Neural cell (in vitro differentiated cells): ENCODE results near the gene FNBP1.

Experiments used
- EP300 ChIP-seq: fragments of 450-650 bp; conservative IDR thresholded peaks from 2 replicates; pipeline ENCODE4 v1.6.1; 2014; ENCODE audit warnings: antibody characterized with exemption, mild to moderate bottlenecking, moderate library complexity; ENCODE audit not compliant: poor library complexity, severe bottlenecking
- EZH2 ChIP-seq: fragments of 200-600, 300-800 bp; shearing (Covaris generic), sonication (generic); IDR thresholded peaks from 2 replicates; pipeline ENCODE4 v1.6.1; 2014; ENCODE audit warnings: antibody characterized with exemption, low read length, borderline replicate concordance, mild to moderate bottlenecking; ENCODE audit not compliant: insufficient read depth, poor library complexity, severe bottlenecking
- MXI1 ChIP-seq: fragments of 450-650 bp; conservative IDR thresholded peaks from 2 replicates; pipeline ENCODE4 v1.6.1; 2014; ENCODE audit warnings: antibody characterized with exemption, mild to moderate bottlenecking; ENCODE audit not compliant: poor library complexity, severe bottlenecking
- POLR2AphosphoS5 ChIP-seq: IDR thresholded peaks from 2 replicates; pipeline ENCODE4 v1.6.1; 2012
- RAD21 ChIP-seq: fragments of 450-650 bp; conservative IDR thresholded peaks from 2 replicates; pipeline ENCODE4 v1.6.1; 2014; ENCODE audit warnings: antibody characterized with exemption, mild to moderate bottlenecking, moderate library complexity
- SMC3 ChIP-seq: fragments of 450-650 bp; conservative IDR thresholded peaks from 2 replicates; pipeline ENCODE4 v1.6.1; 2014; ENCODE audit warnings: antibody characterized with exemption, mild to moderate bottlenecking, moderate library complexity; ENCODE audit not compliant: poor library complexity
- TAF1 ChIP-seq: IDR thresholded peaks from 2 replicates; pipeline ENCODE4 v1.6.1; 2012; ENCODE audit warnings: low read depth
- TF ChIP-seq, protein P1 (sequence below): fragments of 450-650 bp; IDR thresholded peaks from 2 replicates; pipeline ENCODE4 v1.5.1; 2014; ENCODE audit warnings: antibody characterized with exemption, mild to moderate bottlenecking, moderate library complexity; ENCODE audit not compliant: poor library complexity, severe bottlenecking
- TF ChIP-seq, protein P2 (sequence below): IDR thresholded peaks from 2 replicates; pipeline ENCODE4 v1.6.1; 2012; ENCODE audit warnings: borderline replicate concordance

GRCh38 chr9:130034570-130034969 lies 8.4 kb downstream of the FNBP1 start:
- TF ChIP-seq, protein P1, sequence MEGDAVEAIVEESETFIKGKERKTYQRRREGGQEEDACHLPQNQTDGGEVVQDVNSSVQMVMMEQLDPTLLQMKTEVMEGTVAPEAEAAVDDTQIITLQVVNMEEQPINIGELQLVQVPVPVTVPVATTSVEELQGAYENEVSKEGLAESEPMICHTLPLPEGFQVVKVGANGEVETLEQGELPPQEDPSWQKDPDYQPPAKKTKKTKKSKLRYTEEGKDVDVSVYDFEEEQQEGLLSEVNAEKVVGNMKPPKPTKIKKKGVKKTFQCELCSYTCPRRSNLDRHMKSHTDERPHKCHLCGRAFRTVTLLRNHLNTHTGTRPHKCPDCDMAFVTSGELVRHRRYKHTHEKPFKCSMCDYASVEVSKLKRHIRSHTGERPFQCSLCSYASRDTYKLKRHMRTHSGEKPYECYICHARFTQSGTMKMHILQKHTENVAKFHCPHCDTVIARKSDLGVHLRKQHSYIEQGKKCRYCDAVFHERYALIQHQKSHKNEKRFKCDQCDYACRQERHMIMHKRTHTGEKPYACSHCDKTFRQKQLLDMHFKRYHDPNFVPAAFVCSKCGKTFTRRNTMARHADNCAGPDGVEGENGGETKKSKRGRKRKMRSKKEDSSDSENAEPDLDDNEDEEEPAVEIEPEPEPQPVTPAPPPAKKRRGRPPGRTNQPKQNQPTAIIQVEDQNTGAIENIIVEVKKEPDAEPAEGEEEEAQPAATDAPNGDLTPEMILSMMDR, result no peak
- TF ChIP-seq RAD21 (no peak), POLR2AphosphoS5 (no peak), SMC3 (no peak), EZH2 (no peak), EP300 (no peak), MXI1 (no peak), TAF1 (no peak)
- TF ChIP-seq, protein P2, sequence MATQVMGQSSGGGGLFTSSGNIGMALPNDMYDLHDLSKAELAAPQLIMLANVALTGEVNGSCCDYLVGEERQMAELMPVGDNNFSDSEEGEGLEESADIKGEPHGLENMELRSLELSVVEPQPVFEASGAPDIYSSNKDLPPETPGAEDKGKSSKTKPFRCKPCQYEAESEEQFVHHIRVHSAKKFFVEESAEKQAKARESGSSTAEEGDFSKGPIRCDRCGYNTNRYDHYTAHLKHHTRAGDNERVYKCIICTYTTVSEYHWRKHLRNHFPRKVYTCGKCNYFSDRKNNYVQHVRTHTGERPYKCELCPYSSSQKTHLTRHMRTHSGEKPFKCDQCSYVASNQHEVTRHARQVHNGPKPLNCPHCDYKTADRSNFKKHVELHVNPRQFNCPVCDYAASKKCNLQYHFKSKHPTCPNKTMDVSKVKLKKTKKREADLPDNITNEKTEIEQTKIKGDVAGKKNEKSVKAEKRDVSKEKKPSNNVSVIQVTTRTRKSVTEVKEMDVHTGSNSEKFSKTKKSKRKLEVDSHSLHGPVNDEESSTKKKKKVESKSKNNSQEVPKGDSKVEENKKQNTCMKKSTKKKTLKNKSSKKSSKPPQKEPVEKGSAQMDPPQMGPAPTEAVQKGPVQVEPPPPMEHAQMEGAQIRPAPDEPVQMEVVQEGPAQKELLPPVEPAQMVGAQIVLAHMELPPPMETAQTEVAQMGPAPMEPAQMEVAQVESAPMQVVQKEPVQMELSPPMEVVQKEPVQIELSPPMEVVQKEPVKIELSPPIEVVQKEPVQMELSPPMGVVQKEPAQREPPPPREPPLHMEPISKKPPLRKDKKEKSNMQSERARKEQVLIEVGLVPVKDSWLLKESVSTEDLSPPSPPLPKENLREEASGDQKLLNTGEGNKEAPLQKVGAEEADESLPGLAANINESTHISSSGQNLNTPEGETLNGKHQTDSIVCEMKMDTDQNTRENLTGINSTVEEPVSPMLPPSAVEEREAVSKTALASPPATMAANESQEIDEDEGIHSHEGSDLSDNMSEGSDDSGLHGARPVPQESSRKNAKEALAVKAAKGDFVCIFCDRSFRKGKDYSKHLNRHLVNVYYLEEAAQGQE, result no peak
